CD4-positive, alpha-beta T cell treated with Interleukin-17A for 4 hours (primary cell): ENCODE data around the gene DSE.
"Not testable (repeated sequence)": the region's sequence is repeated elsewhere in the genome, so short reads cannot be mapped to it uniquely, and the experiment has no call there.

Source experiments
- DNase-seq: peaks from one replicate; pipeline ENCODE4 v3.0.0-alpha.2; 2020; ENCODE audit warnings: mixed read lengths

DSE gene

DNA sequence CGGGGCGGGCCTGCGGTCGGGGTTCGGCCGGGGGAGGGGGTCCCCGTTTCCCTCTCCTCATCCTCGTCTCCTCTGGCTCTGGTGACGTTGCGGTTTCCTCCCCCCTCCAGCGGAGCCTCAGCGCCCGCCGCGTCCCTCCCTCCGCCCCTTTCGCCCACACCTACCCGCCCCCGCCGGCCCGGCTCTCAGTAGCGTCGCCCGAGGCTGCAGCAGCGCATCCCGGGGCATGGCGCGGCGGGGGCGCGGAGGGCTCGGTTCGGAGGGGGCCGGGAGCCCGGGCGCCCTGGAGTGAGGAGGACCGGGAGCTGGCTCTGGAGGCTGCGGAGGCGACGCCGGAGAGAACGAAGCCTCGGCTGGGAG is at the start of gene DSE:
DSE (plus strand) TSS at position 188 of the 360 bp plus-strand sequence. CDS start 28,304 bp downstream, outside the sequence.
- peak; percentile 75 for DNase-seq

DNA sequence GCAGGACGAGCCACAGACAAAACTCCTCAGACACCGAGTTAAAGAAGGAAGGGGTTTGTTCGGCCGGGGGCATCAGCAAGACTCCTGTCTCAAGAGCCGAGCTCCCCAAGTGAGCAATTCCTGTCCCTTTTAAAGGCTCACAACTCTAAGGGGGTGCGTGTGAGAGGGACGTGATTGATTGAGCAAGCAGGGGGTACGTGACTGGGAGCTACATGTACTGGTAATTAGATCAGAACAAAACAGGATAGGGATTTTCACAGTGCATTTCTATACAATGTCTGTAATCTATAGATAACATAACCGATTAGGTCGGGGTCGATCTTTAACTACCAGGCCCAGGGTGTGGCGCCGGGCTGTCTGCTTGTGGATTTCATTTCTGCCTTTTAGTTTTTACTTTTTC is 48.8 kb upstream of the DSE start:
- DNase-seq, result not testable (repeated sequence)

DNA sequence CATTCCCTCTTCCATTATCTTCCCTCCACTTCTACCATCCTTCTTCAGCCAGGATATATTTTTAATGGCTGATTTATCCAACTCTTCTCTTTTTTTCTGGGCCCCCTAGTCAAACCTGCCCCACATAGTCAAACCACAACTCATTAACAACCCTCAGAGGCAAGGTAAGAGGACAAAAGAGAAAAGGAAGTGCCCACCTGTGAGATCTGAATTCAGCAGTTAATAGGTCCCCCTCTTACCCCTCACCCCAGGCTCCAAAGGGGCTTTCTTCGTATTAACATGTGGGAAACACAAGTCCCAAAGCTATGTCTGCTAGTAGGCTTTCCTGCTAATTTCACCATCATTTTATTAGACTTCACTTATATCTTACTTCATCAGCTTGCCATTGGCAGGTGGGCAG is 46.9 kb upstream of the DSE start:
- no peak for DNase-seq

DNA sequence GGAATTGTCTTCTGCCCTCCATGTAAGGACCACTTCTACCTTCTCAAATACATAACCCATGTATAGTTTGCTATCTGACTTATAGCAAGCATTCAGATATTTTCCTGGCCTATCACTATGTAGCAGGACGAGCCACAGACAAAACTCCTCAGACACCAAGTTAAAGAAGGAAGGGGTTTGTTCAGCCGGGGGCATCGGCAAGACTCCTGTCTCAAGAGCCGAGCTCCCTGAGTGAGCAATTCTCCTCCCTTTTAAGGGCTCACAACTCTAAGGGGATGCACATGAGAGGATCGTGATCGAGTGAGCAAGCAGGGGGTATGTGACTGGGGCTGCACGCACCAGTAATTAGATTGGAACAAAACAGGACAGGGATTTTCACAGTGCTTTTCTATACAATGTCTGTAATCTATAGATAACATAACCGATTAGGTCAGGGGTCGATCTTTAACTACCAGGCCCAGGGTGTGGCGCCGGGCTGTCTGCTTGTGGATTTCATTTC is 45.1 kb upstream of the DSE start:
- not testable (repeated sequence) for DNase-seq

DNA sequence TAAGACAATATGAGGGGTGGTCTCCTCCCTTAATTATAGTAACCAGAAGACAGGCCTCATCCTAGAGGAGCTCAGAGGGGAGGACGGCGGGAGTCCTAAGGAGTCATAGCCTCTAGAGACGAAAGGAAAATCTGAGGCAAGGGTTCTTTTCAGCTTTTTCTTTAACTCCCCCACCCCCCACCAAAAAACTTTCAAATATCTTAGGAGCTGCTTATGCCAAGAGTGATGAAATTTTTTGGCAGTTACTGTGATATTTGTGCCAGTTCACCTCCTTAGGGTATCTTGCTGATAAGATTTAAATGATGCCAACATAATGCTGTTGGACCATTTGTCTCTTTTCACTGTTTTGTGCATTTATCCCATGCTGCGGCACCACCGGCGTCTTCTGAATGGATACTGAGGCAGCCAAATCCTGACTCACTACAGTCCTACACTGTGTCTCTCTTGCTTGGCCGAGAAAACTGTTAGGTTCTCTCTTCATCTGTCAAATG is 44.5 kb upstream of the DSE start:
- no peak for DNase-seq

DNA sequence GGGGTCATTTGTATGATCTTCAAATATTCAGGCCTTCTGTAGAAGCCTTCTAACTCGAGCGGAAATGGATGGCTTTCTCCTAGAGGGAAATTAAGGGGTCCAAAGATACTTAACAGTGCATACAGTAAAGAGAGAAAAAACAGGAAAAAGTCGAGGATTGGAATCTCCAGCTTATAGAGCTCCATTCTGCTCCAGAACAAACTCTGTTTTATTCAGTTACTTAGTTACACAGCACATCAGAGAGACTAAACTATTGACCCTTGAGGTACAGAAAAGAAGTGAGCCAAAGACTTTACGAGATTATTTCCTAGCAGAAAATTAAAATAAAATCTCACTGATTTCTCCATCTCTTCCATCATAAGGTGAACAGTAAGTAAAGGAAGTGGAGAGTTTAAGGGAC is 43.8 kb upstream of the DSE start:
- DNase-seq, result no peak

DNA sequence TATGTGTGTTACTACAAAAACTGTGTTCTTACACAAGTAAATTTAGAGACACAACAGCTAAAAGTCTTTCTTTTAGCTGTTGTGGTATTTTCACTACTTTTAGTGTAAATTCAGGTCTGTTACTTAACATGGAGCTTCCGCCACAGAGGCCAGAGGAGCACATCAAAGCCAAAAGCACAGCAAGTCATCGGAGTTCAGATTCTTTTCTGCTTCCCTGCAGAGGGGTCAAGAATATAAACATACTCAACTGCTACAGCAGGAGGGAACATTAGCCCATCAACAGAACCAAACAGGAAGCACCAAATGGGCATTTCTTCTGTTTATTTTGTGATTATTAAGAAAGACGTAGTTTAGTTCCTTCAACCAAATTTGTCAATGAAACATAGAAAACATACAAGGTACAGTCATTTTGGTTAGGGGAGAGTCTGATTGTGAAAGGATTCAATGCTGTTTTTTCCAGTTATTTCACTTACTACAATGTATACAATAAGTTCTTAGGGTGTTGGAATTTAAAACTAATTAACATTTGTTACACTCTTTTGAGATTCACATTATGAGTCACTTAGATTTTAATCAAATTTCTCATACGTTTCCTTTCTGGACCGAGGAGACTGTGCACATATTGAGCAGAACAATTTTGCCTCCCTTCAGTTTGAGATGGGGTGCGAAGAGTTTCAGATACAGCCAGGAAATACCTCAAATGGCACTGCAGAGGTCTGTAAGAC is 42.8 kb upstream of the DSE start:
- no peak for DNase-seq

DNA sequence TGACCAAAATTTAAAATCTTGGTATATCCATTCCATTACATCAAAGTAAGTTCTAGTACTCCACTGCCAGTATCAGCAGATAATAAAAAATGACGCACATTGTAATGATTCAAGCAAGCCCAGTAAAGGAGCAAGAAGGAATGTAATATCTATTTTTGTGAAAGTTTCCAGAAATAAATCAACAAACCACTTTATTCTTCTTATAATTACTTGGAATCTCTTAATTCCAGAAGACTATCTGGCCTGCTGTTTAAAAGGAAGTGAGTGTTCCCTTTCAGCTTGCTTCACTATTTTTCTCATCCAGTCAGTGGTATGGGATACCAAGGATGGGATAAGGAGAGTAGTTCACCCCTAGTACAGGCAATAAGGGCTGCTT is 42.2 kb upstream of the DSE start:
- DNase-seq, result no peak

DNA sequence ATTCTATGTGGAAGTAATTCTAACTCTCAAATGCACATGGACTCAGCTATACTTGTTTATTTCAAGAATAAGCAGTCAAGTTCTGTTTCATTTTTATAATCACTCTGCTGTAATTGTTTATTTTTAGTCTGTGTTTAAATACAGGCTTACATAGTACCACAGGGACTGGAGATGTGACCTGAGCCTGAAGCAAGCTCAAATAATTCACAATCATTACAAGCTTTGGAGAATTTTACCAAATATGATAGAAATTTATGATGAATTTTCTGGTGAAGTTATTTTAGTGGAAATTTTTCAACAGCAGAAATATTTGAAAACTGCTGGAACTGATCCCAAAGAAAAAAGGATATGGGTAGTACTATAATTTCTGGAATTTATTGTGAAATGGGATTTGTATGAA is 41.6 kb upstream of the DSE start:
- DNase-seq, result no peak

DNA sequence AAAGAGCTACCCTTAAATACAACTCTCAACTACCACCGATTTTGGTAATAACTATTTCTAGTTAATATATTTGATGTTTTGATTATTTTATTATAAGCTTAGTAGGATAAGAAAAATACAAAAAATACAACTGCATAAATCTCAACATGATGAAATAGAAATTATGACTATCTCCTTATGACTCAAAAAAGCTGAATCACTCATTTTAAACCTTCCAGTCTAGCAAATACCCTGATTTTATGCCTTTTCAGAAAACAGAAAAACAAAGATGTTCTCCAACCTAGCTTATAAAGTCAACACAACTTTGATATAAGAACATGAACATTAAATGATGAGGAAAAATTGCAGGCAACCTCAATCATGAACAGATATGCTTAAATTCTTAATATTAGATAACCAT is 40.2 kb upstream of the DSE start:
- DNase-seq, result no peak

DNA sequence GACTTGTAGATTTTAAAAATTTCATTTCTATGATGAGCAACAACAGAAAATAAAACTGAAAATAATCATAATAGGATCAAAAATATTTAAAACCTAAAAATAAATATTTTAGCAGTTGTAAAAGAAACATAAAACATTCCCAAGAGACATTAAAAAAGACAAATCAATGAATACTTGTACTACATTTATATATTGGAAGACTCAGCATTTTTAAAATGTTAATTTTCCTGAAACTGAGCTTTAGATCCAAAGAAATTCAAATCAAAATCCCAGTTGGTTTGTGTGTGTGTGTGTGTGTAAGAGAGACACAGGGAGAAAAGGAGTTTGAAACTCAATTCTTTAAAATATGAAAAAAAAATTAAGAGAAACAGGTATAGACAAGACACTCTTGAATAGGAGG is 38.7 kb upstream of the DSE start:
- DNase-seq, result no peak

DNA sequence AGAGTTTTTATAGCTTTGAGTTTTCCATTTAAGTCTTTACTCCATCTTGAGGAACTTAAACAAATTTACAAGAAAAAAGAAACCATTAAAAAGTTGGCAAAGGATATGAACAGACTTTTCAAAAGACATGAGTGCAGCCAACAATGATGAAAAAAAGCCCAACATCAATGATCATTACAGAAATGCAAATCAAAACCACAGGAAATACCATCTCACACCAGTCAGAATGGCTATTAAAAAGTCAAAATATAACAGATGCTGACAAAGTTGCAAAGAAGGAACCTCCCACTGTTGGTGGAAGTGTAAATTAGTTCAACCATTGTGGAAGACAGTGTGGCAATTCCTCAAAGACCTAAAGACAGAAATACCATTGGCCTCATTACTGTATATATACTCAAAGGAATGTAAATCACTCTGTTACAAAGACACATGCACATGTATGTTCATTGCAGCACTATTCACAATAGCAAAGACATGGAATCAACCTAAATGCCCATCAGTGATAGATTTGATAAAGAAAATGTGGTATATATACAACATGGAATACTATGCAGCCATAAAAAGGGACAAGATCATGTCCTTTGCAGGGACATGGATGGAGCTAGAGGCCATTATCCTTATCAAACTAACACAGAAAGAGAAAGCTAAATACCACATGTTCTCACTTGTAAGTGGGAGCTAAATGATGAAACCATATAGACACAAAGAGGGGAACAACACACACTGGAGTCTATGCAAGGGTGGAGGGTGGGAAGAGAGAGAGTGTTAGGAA is 35.9 kb upstream of the DSE start:
- DNase-seq, result not testable (repeated sequence)

DNA sequence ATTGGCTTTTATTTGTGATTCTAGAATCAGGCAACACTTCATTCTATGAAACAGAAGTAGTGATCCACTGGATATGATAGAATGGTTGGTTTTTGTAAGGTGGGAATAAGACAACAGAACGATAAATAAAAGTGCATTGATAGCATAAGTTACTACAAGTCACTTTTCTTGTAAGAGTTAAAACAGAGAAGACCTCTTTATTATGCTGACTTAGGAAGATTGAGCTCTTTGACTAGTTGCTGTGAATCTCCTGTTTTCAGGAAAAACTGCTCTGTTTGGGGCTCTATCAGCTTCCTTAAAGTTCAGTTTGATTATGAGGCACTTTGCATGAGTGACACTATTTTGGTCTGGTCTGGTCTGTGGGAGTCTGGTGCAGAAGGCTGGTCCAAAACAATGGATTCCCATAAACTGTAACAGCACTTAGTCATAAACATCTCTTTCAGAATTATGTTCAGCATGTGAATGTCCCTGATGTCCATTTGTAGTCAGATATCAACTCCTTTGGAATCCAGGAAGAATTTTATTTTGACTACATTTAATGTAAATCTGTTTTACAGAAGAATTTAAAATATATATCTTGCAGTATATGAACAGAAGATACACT is 35.0 kb upstream of the DSE start:
- DNase-seq, result no peak

DNA sequence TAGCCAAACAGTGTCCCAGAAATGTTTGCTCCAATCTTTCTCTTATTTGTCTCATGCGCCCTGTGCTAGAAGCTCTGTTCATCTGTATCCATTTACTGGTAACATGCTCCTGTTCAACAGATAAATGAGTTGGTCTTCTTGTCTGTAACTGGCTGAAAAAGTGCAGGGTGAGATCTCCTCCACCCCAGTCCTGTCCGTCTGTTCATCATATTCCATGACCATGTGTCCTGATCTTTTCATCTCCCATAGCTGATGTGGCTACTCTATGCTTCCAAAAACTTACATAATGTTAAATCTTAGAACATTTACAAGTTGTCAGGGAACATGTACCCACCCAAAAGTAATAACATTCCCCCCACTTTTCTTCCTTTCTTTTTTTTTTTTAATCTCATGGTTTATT is 31.8 kb upstream of the DSE start:
- DNase-seq, result no peak

DNA sequence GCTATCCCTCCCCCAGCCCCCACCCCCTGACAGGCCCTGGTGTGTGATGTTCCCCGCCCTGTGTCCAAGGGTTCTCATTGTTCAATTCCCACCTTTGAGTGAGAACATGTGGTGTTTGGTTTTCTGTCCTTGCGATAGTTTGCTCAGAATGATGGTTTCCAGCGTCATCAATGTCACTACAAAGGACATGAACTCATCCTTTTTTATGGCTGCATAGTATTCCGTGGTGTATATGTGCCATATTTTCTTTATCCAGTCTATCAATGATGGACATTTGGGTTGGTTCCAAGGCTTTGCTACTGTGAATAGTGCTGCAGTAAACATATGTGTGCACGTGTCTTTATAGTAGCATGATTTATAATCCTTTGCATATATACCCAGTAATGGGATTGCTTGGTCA is 30.1 kb upstream of the DSE start:
- DNase-seq, result not testable (repeated sequence)

DNA sequence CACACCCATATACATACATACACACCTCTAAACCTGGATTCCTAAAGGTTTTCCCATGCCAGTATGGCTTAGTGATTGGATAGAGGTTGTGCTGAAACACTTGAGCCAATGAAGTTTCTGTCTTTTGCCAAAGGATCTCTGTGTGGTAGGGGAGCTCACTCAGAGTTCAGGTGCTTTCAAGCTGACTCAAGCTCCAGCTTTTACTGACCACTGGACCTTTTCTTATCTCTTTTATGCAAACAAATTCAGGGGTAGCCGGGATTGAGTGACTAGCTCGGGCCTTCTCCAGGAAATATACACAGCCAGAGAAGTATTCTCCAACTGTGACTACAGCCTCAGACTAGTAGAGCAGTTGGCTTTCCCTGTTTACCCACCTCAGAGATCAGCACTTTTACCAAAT is 21.5 kb upstream of the DSE start:
- no peak for DNase-seq

DNA sequence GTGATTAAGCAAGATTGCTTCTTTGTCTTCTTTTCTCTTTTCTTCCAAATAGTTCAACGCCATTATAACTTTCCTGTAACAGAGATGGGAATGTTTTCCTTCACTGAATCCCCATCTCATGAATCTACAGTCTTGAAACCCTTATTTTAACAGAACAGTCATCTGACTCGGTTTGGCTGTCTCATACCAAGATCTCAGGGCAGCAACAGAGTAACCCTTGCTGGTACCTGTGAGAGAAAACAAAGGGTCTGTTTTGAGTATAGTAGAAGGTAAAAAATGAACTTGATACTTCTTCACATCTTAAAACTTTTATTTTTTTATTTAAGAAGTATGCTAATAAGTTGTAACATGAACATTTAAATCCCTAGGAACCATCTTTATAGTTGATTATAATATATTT is 19.6 kb upstream of the DSE start:
- DNase-seq, result no peak

DNA sequence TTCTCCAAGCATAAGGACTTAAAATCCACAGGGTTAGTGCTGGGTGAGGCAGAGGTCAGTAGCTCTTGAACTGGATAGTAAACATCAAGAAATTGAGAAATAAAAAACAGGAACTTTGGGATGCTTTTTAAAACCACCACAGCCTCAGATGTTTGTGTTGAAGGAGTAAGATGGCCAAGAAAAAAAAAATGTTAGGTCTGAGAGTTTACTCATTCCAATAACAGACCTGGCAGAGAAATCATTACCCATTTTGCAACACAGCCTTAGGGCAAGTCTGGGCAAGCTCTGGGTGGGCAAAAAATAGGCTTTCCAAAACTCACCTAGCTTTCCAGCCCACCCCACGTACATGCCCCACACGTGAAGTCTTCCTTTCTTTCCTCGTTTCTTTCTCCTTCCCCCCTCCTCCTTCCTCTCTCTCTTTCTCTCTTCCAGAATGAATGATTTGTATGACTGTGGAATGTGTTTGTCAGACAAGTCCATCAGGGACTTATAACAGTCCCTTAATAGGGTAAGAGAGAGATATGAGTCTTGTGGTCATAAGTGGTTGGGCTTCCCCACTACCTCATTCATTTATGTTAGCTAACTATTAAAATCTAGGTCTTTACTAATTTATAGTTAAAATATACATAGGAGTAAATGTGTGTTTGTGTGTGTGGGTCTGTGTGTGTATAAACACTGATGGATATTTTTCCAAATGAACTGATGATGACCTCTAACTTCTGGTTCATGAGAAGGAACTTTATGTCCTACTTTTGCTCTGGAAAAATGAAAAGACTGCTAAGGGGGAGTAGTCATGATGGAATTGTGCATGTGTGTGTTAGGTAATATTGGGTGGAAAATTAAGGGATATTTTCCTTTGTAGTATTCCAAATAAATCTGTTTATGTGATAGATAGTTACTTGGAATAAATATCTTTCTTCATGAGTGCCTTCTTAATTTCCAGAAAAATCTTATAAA is 18.0 kb upstream of the DSE start:
- DNase-seq, result no peak

DNA sequence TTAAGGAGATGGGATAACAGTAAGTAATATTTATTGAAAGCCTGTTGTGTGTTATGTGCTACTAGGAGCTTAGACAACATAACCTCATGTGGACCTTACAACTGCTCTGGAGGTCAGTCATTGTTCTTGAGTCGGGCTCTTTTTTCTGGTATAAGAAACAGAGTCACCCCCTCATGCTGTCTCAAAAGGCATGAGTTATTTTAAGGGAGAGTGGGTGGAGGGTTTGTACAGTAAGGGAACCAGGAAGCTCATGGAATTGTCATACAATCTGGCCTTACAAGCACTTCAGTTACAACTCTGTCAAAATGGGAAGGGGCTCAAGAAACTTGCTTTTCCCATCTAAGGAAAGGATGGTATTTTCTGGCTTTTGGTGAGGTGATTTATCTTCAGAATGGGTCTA is 16.5 kb upstream of the DSE start:
- DNase-seq, result no peak

DNA sequence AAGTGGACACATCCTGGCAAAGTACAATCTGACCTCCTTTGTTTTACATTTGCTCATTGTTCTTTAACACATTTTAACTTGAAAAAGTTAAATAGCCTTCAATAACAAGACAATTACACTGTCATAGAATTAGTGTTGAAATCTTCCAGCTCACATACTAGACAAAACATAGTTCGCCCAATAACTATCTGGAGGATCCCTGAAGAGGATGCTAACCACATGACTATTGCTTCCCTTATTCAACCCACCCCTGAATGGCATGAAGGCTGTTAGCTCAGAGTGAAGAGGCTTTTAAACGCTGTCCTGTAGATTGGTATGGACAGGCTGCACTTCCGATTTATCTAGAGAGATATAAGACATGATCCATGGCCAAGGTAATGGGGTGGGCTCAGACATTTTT is 15.0 kb upstream of the DSE start:
- DNase-seq, result no peak

DNA sequence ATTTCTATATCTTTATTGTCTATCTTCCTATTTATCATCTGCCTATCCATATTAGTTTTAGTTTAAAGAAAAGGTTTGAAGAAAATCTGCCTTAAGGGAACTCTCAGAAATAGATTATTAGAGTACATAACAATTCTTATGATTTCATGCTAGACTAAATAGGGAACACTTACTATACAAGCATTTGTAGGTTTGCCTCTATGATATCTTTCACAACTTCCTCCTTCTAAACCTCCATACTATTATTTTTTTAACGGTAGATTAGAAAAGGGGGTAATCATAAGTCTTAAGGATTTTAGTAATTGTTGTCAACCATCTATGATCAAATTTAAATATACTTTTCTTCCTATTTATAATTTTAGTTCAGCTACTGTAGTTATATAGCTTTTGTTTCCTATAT is 11.6 kb upstream of the DSE start:
- DNase-seq, result no peak

DNA sequence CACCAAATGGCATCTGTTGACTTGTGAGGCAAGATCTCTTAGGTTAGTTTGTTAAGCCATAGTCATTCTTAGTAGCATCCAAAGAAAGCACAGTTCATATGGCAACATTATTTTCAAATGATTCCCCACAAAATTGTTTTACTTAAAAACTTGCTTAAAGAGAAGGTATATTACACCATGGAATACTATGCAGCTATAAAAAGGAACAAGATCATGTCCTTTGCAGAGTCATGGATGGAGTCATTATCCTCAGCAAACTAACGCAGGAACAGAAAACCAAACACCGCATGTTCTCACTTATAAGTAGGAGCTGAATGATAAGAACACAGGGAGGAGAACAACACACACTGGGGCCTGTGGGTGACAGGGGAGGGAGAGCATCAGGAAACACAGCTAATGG is 10.9 kb upstream of the DSE start:
- DNase-seq, result no peak

DNA sequence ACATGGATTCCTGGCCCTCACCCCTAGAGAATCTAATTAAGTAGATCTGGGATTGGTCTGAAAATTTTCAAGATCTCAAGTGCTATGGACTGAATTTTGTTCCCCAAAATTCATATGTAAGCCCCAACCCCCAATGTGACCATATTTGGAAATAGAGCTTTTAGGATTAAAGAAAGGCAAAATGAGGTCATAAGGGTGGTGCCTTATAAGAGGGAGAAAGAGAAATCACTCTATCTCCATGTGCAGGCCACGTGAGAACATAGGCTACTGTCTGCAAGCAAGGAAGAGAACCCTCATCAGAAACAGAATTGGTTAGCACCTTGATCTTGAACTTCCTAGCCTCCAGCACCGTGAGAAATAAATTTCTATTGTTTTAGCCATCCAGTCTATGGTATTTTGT is 8.5 kb upstream of the DSE start:
- DNase-seq, result no peak
